NCI-H345 treated with DMSO at 0.1 percent for 48 hours (cell line): ENCODE results near the gene TMOD1.

ENCODE experiments used
- DNase-seq: peaks from one replicate; lab custom pipeline; 2025; ENCODE audit not compliant: unreplicated experiment; lab: John Stamatoyannopoulos, UW

The TMOD1 gene

DNA sequence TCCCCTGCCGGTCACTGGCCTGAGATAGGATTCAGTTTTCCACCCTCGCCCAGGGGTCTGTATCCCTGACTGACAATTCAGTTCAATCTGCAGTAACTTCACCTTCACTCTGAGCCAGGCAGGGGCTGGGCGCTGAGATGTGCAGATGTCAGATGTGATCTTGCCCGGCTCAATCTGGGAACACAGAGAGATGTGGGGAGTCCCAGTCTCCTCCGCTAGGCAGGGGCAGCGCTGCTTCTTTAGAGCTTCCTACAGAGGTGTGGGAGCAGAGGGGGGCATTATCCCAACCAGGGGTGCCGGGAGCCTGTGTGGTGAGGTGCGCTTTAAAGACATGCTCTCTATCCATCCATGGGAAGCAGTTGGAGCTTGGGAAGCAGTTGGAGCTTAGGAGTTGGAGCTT lies 14.6 kb downstream of the TMOD1 start:
- DNase-seq = no peak

GRCh38 chr9:97517331-97518089 lies 16.0 kb downstream of the TMOD1 start:
- DNase-seq = no peak

DNA sequence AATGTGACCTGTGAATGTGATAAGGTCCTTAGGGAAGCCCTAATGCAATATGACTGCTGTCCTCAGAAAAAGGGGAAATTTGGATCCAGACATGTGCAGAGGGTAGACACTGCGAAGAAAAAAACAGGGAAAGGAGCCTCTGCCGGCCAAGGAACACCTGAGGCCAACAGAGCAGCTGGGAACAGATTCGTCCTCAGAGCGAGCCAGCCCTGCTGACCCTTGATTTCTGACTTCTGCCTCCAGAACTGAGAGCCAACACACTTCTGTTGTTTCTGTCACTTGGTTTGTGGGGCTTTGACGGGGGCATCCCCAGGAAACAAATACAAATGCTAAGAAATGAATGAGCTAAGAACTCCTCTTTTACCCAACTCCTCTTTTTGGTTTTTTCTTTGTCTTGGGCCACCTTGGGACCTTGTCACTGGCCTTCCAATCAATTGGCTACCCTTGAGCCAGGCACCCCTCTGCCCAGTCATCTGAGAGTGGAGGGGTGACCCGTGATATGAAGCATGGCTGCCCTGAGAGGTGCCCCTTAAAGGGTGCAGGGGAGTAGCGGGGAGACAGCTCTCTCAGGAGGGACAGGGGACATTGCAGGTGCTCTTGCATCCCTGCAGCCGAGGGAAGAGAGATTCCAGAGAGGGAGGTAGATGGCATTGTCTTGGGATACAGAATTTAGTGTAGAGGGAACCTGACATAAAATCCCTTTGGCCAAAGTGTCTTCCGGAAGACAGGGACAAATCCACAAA lies 16.9 kb downstream of the TMOD1 start:
- DNase-seq = no peak

DNA sequence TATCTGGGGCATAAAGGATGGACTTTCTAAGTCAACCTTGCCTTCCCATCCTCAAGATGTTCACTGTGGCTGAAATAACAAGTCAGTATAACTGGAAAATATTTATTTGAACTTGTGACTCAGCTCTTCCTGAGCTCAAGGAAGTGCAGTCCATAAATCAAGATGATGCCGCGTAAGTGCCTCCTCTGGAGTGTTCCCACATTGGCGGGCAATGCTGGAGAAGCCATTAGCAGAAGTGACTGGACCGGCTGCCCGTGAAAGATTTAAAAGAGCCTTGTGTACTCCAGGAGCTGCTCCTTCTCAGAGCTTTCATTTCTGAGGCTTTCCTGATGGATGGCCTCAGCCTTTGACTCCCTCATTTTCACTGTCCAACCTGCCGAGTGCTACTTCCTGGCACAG lies 17.4 kb downstream of the TMOD1 start:
- no peak for DNase-seq

DNA sequence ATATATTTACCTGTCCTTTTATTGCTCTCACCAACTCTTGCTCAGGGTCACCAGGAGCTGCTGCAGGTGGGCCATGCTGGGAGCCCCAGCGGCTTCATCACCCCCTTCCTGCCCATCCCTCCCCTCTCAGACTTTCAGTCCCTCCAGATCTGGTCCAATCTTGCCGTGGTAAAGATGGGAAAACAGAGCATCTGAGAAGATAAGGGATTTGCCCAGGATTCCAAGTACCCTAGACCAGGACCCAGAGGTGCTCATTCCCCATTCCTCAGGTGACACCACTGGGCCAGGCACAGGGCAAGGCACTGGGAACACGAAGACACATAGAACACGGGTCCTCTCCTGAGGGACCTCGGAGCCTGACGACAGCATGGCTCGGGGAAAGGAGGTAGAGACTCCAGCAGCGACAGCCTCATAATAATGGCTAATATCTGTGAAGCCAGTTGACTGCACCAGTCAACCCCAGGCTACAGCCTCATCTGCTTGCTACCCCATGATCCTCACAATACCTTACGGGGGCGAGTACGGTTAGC lies 18.0 kb downstream of the TMOD1 start:
- no peak for DNase-seq

GRCh38 chr9:97521576-97522333 lies 20.3 kb downstream of the TMOD1 start:
- no peak for DNase-seq

DNA sequence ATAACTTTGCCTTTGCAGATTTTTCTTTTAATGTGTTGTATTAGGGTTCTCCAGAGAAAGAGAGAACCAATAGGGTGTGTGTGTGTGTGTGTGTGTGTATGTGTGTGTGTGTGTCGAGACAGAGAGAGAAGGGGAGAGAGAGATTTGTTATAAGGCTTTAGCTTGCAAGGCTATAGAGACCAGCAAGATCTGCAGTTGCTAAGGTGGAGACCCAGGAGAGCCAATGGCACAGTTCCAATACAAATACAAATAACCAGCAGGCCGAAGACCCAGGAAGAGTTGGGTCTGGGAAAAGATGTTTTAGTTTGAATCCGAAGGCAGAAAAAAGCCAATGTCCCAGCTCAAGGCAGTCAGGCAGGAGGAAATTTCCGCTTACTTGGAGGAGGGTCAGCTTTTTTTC lies 23.0 kb downstream of the TMOD1 start:
- no peak for DNase-seq

- no peak for DNase-seq
Observed at GRCh38 chr9:97525451-97525850, 24.0 kb downstream of the TMOD1 start.

DNA sequence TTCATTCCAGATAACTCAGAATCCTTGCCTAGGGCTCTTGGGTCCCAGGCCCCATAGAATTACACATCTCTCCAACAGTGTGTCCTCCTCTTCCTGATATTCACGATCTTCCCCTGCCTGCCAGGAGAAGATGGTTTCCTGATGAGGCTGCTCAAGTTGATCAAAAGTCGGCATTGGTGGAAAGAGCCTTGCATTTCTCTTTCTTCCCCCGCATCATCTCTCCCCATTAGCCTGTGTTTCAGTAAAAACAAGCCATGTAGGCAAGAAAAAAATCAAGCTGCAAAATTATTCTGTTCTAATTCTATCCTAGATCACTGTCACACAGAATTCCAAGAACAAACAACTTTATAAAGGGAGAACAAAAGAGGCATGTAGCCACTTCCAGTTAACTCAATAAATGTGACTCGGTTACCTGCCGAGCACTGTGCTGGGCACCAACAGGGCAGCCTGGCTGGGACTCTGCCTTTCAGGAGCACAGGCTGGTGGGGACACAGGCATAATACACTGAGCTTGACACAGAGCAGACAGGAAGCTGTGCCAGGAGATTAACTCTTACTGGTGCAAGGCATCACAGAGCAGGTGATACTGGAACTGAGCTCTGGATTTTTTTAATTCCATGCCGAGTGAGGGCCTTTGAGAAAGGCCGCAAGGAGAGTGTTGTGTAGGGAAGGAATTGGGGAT lies 25.6 kb downstream of the TMOD1 start:
- DNase-seq = no peak

GRCh38 chr9:97527626-97528528 lies 26.4 kb downstream of the TMOD1 start:
- DNase-seq = no peak

DNA sequence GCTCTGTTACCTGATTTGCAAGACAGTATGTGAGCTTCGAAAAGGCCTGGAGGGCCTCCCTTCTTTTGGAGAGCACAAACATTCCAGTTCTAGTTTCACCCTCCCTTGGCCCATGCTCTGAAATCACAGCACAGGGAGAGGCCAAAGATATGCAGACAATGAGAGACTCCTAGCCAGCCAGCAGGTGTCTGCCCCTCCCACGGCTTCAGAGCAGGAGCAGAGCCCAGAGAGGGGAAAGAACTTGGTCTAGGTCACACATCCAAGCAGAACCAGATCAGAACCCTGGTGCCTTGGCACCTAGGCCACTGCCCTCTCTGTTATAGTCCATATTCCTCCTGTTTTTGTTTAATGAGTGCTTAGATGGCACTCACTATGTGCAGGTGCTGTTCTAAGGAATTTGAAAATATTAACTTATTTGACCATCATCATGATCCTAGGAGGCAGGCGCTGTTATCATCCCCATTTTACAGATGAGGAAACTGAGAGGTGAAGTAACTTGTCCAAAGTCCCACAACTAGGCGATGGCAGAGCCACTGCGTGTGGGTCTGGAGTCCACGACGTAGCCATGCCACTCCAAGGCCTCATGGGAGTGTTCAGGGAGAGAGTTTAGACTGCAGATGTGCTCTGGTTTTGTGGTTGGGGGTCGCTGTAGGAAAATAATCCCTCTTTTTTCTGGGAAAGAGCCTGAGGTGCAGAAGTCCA lies 27.2 kb downstream of the TMOD1 start:
- no peak for DNase-seq

DNA sequence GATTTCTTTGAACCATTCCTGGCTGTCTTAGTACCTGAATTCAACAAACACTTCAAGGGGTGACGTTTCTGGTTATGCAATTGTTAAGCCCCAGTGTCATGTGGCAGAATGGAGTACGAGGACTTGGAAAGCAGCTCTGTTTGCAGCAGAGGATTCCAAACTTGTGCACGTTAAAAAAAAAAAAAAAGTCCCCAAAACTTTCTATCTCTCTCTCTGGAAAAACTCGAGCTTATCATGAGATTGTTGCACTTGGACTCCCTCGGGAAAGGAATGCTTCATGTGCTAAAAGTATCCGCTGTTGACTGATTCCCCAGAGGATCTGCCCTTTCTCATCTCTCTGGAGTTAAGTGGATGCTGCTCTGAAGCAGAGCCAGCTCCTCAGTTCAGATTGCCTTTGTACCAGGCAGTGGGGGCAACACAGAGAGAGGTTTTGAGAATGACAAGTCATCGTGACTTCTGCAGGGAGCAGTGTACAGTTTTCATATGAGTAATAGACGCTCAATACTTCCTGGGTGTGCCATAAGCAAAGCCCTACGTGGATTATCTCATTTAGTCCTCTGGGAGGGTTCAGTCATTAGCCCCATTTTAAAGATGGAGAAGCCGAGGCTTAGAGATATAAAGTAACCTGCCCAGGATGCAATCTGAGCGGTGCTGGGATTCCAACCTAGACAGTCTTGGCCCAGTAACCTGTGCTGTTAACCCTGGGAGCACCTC lies 28.1 kb downstream of the TMOD1 start:
- DNase-seq = no peak

DNA sequence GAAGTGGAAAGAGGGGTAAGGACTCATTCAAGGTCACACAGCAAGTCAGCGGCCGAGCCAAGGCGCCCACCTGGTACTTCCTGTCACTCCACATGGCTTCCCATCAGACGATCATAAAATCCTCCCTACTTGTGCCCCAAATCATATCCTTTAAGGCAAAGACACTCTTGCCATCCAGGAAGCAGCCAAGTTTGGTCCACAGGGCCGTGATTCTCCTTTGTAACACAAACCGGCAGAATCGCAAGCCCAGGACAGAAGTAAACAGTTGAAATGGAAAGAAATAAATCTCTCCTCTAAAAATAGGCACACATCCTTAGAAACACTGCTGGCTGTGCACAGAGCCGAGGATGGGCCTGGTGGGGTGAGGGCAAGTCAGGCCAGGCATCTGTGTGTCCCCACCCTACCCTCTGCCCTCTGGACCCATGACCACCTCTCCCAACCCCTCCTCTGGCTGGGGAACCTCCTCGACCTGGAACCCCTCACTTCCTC lies 30.5 kb downstream of the TMOD1 start:
- DNase-seq = no peak

GRCh38 chr9:97534185-97534584 lies 32.7 kb downstream of the TMOD1 start:
- no peak for DNase-seq

DNA sequence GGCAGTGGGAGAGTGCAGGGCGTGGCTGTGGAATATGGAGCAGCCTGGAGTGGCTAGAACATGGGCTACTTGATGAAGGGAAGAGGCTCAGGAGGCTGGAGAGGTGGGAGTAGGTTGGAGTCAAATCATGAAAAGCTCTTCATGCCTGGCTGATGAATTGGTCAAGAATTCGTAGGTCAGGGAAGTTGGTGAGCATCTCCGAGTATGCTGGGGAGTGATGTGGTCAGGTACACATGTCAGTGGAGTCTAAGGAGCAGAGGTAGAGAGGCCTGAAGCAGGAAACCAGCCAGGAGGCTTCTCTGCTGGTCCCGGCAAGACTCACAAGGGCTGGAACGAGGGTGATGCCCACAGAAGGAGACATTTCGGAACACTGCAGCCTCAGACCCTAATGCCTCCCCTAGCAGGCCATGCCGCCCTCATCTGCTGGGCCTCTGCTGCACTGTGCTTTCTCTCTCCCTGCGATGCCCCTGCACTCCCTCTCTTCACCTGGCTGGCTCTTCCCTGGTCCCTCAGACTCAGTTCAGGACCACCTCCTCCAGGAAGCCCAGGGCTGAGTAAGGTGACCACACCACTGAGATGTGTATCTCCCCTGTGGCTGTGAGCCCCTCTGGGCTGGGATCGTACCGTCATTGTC lies 33.6 kb downstream of the TMOD1 start:
- no peak for DNase-seq

- no peak for DNase-seq
Observed at GRCh38 chr9:97535771-97536170, 34.3 kb downstream of the TMOD1 start.

GRCh38 chr9:97536480-97536879 lies 35.0 kb downstream of the TMOD1 start:
- DNase-seq = no peak

GRCh38 chr9:97543561-97543960 lies 42.1 kb downstream of the TMOD1 start:
- DNase-seq = no peak
